ENCODE measurements around the gene OGDHL.

DNA sequence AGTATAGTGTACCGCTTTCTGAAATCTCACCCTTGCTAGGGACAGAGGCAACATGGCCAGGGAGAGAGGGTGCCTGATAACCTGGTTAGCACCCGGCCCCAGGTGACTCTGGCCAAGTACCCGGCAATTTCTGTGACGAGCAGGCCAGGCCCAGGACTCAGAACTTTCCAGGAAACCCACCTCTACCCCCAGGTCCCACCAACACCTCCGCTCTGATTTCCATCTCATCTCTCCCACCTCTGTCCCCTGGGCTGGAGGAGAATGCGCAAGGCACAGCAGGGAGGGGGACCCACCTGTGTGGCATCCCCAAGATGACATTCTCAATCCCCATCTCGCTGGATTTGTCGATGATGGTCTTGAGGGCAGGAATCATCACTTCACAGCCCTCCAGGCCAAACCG lies 11.6 kb downstream of the OGDHL start:
- TF ChIP-seq, protein P1, sequence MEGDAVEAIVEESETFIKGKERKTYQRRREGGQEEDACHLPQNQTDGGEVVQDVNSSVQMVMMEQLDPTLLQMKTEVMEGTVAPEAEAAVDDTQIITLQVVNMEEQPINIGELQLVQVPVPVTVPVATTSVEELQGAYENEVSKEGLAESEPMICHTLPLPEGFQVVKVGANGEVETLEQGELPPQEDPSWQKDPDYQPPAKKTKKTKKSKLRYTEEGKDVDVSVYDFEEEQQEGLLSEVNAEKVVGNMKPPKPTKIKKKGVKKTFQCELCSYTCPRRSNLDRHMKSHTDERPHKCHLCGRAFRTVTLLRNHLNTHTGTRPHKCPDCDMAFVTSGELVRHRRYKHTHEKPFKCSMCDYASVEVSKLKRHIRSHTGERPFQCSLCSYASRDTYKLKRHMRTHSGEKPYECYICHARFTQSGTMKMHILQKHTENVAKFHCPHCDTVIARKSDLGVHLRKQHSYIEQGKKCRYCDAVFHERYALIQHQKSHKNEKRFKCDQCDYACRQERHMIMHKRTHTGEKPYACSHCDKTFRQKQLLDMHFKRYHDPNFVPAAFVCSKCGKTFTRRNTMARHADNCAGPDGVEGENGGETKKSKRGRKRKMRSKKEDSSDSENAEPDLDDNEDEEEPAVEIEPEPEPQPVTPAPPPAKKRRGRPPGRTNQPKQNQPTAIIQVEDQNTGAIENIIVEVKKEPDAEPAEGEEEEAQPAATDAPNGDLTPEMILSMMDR (IDR thresholded peaks at IDR 0.05) = no peak
- no peak for TF ChIP-seq POLR2A (IDR thresholded peaks at IDR 0.05)
- no peak for TF ChIP-seq EP300 (IDR thresholded peaks at IDR 0.05)

All from gastroesophageal sphincter (tissue), 3 donors.